ENCODE data around the gene RAPSN. TPM values are rescaled to one million over a fixed set of nuclear protein-coding genes. Genes with fewer than 3 reads are reported as not detected.

Gene RAPSN
- total RNA-seq, 2 experiments from 2014 or later: 0.36 to 0.81 TPM

- H3K27me3 Mint-ChIP-seq: no peaks in the 10 kb centered on the region
- H3K36me3 Mint-ChIP-seq (ENCODE audit: low read depth): no peaks in the 10 kb centered on the region
- intact Hi-C loops (cut with micrococcal nuclease): no loop called here
- ChIA-PET POLR2A (interaction anchor here (1.9 kb wide), 1 partner anchor 17 kb away, joined by 10 read pairs; the partner anchor contains the start of gene PSMC3), CTCF (interaction anchor here (0.5 to 2.7 kb wide), 7 partner anchors 10 to 293 kb away, joined by 3 to 8 read pairs (median 4); no protein-coding TSS in a partner anchor)
- H3K4me1 Mint-ChIP-seq (ENCODE audit: low read depth): peaks cover 6% of the 10 kb centered on the region
- DNase-seq (peak; percentile 23), ATAC-seq (peak; percentile 78)
- TF ChIP-seq, protein P1, sequence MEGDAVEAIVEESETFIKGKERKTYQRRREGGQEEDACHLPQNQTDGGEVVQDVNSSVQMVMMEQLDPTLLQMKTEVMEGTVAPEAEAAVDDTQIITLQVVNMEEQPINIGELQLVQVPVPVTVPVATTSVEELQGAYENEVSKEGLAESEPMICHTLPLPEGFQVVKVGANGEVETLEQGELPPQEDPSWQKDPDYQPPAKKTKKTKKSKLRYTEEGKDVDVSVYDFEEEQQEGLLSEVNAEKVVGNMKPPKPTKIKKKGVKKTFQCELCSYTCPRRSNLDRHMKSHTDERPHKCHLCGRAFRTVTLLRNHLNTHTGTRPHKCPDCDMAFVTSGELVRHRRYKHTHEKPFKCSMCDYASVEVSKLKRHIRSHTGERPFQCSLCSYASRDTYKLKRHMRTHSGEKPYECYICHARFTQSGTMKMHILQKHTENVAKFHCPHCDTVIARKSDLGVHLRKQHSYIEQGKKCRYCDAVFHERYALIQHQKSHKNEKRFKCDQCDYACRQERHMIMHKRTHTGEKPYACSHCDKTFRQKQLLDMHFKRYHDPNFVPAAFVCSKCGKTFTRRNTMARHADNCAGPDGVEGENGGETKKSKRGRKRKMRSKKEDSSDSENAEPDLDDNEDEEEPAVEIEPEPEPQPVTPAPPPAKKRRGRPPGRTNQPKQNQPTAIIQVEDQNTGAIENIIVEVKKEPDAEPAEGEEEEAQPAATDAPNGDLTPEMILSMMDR (IDR thresholded peaks at IDR 0.05): no peak
- no peak overlapping the region for H3K27ac Mint-ChIP-seq
- H3K4me3 Mint-ChIP-seq: no peak overlapping the region
- no peaks in the 10 kb centered on the region for H3K9me3 Mint-ChIP-seq
Measured at GRCh38 chr11:47443028-47443700, 5.8 kb downstream of the RAPSN start.

DNA sequence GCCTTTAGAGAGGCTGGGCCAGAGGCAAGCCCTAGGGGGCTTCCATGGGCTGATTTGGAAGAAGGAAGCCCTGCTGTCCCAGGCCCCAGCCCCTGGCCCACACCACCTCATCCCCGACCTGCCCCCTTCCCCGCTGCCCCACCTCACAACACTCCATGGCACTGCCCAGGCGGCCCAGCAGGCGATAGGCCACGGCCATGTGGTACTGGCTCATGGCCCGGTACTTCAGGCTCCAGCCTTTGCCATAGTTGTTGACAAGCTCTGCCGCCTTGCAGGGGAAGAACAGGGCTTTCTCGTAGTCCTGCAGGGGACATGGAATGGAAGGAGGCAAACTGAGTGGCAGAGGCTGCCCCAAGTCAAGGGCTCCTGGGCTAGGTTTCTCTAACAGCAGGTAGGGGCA lies 6.4 kb downstream of the RAPSN start:
- POLR2A ChIA-PET: interaction anchor here (1.9 kb wide), 1 partner anchor 16 kb away, joined by 10 read pairs; the partner anchor contains the start of gene PSMC3
- no peak for ATAC-seq
- TF ChIP-seq, protein P1 (IDR thresholded peaks at IDR 0.05): no peak
- no peak for DNase-seq
- H3K9me3 Mint-ChIP-seq: no peaks in the 10 kb centered on the region
- intact Hi-C loops (cut with micrococcal nuclease): no loop called here
- H3K27ac Mint-ChIP-seq: no peak overlapping the region
- CTCF ChIA-PET: interaction anchor here (1.0 to 2.7 kb wide), 4 partner anchors 11 to 68 kb away, joined by 3 to 8 read pairs (median 5); no protein-coding TSS in a partner anchor
- peaks cover 6% of the 10 kb centered on the region for H3K4me1 Mint-ChIP-seq (ENCODE audit: low read depth)
- no peak overlapping the region for H3K4me3 Mint-ChIP-seq
- H3K27me3 Mint-ChIP-seq: no peaks in the 10 kb centered on the region
- H3K36me3 Mint-ChIP-seq (ENCODE audit: low read depth): no peaks in the 10 kb centered on the region

- intact Hi-C loops (cut with micrococcal nuclease): no loop called here
- no peak for ATAC-seq
Measured at GRCh38 chr11:47441421-47441820, 7.5 kb downstream of the RAPSN start.

DNA sequence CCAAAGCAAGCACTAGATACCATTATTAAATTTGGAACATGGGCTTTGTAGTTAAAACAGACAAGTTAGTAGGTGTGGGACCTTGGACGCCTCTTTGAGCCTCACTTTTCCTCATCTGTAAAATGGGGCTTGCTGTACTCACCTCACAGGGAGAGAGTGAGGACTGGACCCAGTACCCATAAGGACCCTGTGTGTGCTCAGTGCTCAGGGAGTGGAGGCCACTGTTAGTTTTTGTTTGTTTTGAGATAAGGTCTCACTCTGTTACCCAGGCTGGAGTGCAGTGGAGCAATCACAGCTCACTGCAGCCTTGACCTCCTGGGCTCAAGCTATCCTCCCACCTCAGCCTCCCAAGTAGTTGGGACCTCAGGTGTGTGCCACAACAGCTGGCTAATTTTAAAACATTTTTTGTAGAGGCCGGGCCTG lies 8.9 kb downstream of the RAPSN start:
- intact Hi-C loops (cut with micrococcal nuclease): no loop called here
- DNase-seq: no peak
- Mint-ChIP-seq H3K4me1 (ENCODE audit: low read depth) (peaks cover 6% of the 10 kb centered on the region), H3K27me3 (no peaks in the 10 kb centered on the region), H3K9me3 (no peaks in the 10 kb centered on the region), H3K4me3 (no peak overlapping the region), H3K27ac (no peak overlapping the region), H3K36me3 (ENCODE audit: low read depth) (no peaks in the 10 kb centered on the region)
- no peak for ATAC-seq
- TF ChIP-seq, protein P1 (IDR thresholded peaks at IDR 0.05): no peak
- POLR2A ChIA-PET: no interaction called here
- CTCF ChIA-PET: interaction anchor here (0.9 to 1.2 kb wide), 2 partner anchors 13 to 66 kb away, joined by 3 to 4 read pairs; no protein-coding TSS in a partner anchor

More at GRCh38 chr11:47441421-47441820, 7.5 kb downstream of the RAPSN start:
- no peak overlapping the region for H3K4me3 Mint-ChIP-seq
- H3K36me3 Mint-ChIP-seq (ENCODE audit: low read depth): no peaks in the 10 kb centered on the region
- ChIA-PET POLR2A (interaction anchor here (1.9 kb wide), 1 partner anchor 15 kb away, joined by 10 read pairs; the partner anchor contains the start of gene PSMC3), CTCF (no interaction called here)
- no peaks in the 10 kb centered on the region for H3K27me3 Mint-ChIP-seq
- TF ChIP-seq, protein P1 (IDR thresholded peaks at IDR 0.05): no peak
- no peak overlapping the region for H3K27ac Mint-ChIP-seq
- no peaks in the 10 kb centered on the region for H3K9me3 Mint-ChIP-seq
- no peak for DNase-seq
- H3K4me1 Mint-ChIP-seq (ENCODE audit: low read depth): peaks cover 6% of the 10 kb centered on the region

DNA sequence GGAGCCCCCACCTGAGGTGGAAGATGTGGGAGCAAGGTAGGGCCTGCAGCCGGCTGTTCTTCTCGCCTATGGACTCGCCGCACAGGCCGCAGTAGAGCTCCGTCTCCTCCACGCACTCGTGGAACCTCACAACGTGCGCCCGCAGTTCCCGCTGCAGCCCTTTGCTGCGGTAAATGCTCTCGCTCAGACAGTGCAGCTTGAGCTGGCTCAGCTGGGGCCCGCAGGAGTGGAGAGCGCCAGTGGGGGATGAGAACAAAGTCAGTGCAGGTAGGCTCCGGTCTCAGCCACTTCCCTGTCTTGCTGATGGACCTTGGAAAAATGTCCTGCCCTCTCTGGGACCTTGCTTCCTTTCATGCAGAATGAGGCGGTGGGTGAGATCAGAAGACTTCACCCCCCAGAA lies 10.2 kb downstream of the RAPSN start:
- no peaks in the 10 kb centered on the region for H3K9me3 Mint-ChIP-seq
- ChIA-PET CTCF (no interaction called here), POLR2A (interaction anchor here (2.6 kb wide), 1 partner anchor 12 kb away, joined by 12 read pairs; the partner anchor contains the start of gene PSMC3)
- H3K4me1 Mint-ChIP-seq (ENCODE audit: low read depth): peaks cover 6% of the 10 kb centered on the region
- H3K27me3 Mint-ChIP-seq: no peaks in the 10 kb centered on the region
- no peak overlapping the region for H3K27ac Mint-ChIP-seq
- intact Hi-C loops (cut with micrococcal nuclease): no loop called here
- DNase-seq (no peak), ATAC-seq (no peak)
- no peak overlapping the region for H3K4me3 Mint-ChIP-seq
- TF ChIP-seq, protein P1 (IDR thresholded peaks at IDR 0.05): no peak
- no peaks in the 10 kb centered on the region for H3K36me3 Mint-ChIP-seq (ENCODE audit: low read depth)

Data from activated CD8-positive, alpha-beta T cell treated with anti-CD3 and anti-CD28 coated beads for 36 hours (primary cell).